Measurements from ENCODE around the gene MACROD2. TPM values are rescaled to one million over a fixed set of nuclear protein-coding genes. Genes with fewer than 3 reads are reported as not detected.

MACROD2 gene
- total RNA-seq, 4 donors from 2014 or later, result 4.0 to 14.1 (median 10.4) TPM

GRCh38 chr20:15986690-15987089 is 1991.4 kb downstream of the MACROD2 start:
- WGBS, 2 donors, result 64 to 93% methylated on average over 3 of the region's 3 CpGs
- H3K36me3 ChIP-seq, result no peaks in the 10 kb centered on the region
- no peak overlapping the region for H3K4me3 ChIP-seq
- H3K27ac ChIP-seq, result no peak overlapping the region
- no peak for TF ChIP-seq EP300 (IDR thresholded peaks at IDR 0.05)
- no peak for TF ChIP-seq POLR2A (IDR thresholded peaks at IDR 0.05)
- TF ChIP-seq, protein P1, sequence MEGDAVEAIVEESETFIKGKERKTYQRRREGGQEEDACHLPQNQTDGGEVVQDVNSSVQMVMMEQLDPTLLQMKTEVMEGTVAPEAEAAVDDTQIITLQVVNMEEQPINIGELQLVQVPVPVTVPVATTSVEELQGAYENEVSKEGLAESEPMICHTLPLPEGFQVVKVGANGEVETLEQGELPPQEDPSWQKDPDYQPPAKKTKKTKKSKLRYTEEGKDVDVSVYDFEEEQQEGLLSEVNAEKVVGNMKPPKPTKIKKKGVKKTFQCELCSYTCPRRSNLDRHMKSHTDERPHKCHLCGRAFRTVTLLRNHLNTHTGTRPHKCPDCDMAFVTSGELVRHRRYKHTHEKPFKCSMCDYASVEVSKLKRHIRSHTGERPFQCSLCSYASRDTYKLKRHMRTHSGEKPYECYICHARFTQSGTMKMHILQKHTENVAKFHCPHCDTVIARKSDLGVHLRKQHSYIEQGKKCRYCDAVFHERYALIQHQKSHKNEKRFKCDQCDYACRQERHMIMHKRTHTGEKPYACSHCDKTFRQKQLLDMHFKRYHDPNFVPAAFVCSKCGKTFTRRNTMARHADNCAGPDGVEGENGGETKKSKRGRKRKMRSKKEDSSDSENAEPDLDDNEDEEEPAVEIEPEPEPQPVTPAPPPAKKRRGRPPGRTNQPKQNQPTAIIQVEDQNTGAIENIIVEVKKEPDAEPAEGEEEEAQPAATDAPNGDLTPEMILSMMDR (IDR thresholded peaks at IDR 0.05), result no peak
- H3K27me3 ChIP-seq, result no peaks in the 10 kb centered on the region
- DNase-seq (ENCODE audit: low spot score in 2 of 2), result no peak
- no peaks in the 10 kb centered on the region for H3K9me3 ChIP-seq
- no peaks in the 10 kb centered on the region for H3K4me1 ChIP-seq

- DNase-seq (ENCODE audit: low spot score in 2 of 2), result no peak
- TF ChIP-seq POLR2A (IDR thresholded peaks at IDR 0.05) (no peak), EP300 (IDR thresholded peaks at IDR 0.05) (no peak)
- TF ChIP-seq, protein P1 (IDR thresholded peaks at IDR 0.05), result no peak
- Histone ChIP-seq H3K27ac (no peak overlapping the region), H3K4me1 (no peaks in the 10 kb centered on the region), H3K36me3 (no peaks in the 10 kb centered on the region), H3K4me3 (no peak overlapping the region), H3K9me3 (peaks cover 0 to 3% (median 1%) of the 10 kb centered on the region in 4 donors), H3K27me3 (no peaks in the 10 kb centered on the region)
Observed at GRCh38 chr20:15991279-15991678, 1996.0 kb downstream of the MACROD2 start.

GRCh38 chr20:15992564-15992963 is 1997.2 kb downstream of the MACROD2 start:
- Histone ChIP-seq H3K4me3 (no peak overlapping the region), H3K9me3 (peaks cover 0 to 16% (median 8%) of the 10 kb centered on the region in 4 donors), H3K4me1 (no peaks in the 10 kb centered on the region), H3K27me3 (no peaks in the 10 kb centered on the region), H3K27ac (no peak overlapping the region), H3K36me3 (no peaks in the 10 kb centered on the region)
- no peak for DNase-seq (ENCODE audit: low spot score in 2 of 2)
- 69 to 73% methylated on average over 4 of the region's 4 CpGs for WGBS, 2 donors
- TF ChIP-seq EP300 (IDR thresholded peaks at IDR 0.05) (no peak), POLR2A (IDR thresholded peaks at IDR 0.05) (no peak)
- TF ChIP-seq, protein P1 (IDR thresholded peaks at IDR 0.05), result no peak

- H3K27ac ChIP-seq, result no peak overlapping the region
- TF ChIP-seq EP300 (IDR thresholded peaks at IDR 0.05), result no peak
- no peak for TF ChIP-seq POLR2A (IDR thresholded peaks at IDR 0.05)
- TF ChIP-seq, protein P1 (IDR thresholded peaks at IDR 0.05), result no peak
- WGBS, 2 donors, result 48 to 94% methylated on average over 1 of the region's 1 CpG
Observed at GRCh38 chr20:16000112-16000511, 2004.8 kb downstream of the MACROD2 start.

DNA sequence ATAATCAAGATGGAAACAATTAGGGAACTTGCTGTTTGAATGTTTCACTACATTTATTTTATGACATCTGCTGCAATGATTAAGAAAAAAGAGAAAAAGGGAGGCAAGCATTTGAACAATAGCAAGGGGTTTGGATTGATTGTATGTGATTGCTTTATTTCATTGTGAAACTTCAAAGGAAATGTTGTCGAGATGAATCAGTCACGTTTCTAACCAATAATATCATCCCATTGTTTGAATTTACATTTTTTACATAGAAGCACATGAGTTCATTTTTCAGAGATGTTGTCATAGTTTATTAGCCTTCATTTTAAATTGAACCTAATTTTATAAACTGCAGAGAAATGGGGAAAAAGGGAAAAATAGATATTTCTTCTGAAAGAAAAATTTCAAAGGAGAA is 2006.0 kb downstream of the MACROD2 start:
- TF ChIP-seq EP300 (IDR thresholded peaks at IDR 0.05) (no peak), POLR2A (IDR thresholded peaks at IDR 0.05) (no peak)
- TF ChIP-seq, protein P1 (IDR thresholded peaks at IDR 0.05), result no peak
- H3K9me3 ChIP-seq, result peaks cover 0 to 25% (median 10%) of the 10 kb centered on the region in 4 donors
- WGBS, 2 donors, result 40 to 41% methylated on average over 2 of the region's 2 CpGs
- H3K4me3 ChIP-seq, result no peak overlapping the region
- H3K4me1 ChIP-seq, result no peaks in the 10 kb centered on the region
- no peak for DNase-seq (ENCODE audit: low spot score in 2 of 2)
- no peaks in the 10 kb centered on the region for H3K27me3 ChIP-seq
- no peak overlapping the region for H3K27ac ChIP-seq
- H3K36me3 ChIP-seq, result no peaks in the 10 kb centered on the region

More at GRCh38 chr20:16000112-16000511, 2004.8 kb downstream of the MACROD2 start:
- Histone ChIP-seq H3K9me3 (peaks cover 0 to 28% (median 12%) of the 10 kb centered on the region in 4 donors), H3K4me1 (no peaks in the 10 kb centered on the region), H3K36me3 (no peaks in the 10 kb centered on the region), H3K4me3 (no peak overlapping the region), H3K27me3 (no peaks in the 10 kb centered on the region)
- DNase-seq (ENCODE audit: low spot score in 2 of 2), result no peak

All from tibial nerve (tissue), 4 donors.